Vagina (tissue), 2 donors: Measurements from ENCODE around the gene ZBTB20. TPM values are rescaled to one million over a fixed set of nuclear protein-coding genes. Genes with fewer than 3 reads are reported as not detected.

ENCODE experiments used
- DNase-seq, 2 donors: peaks; one replicate each; pipeline ENCODE4 v3.0.0-alpha.2; 2017; ENCODE audit errors: extremely low spot score in 2 of 2
- H3K27ac ChIP-seq: fragments of 200-600 bp; sonication (generic); one replicate; pipeline ENCODE4 v1.5.1; 2019
- H3K27me3 ChIP-seq: fragments of 200-600 bp; sonication (generic); one replicate; pipeline ENCODE4 v1.5.1; 2019
- H3K36me3 ChIP-seq, 2 donors: fragments of 200-600 bp; sonication (generic); one replicate each; pipeline ENCODE4 v1.5.1; 2017 to 2019
- H3K4me1 ChIP-seq: fragments of 200-600 bp; sonication (generic); one replicate; pipeline ENCODE4 v1.5.1; 2019
- H3K4me3 ChIP-seq, 2 donors: fragments of 200-600 bp; sonication (generic); 1 replicate in 1 of 2; 2 replicates in 1 of 2; pipeline ENCODE4 v1.5.1; 2016 to 2019
- H3K9me3 ChIP-seq: fragments of 200-600 bp; sonication (generic); one replicate; pipeline ENCODE4 v1.5.1; 2019
- POLR2A ChIP-seq, 2 donors: fragments of 450-650 bp; IDR thresholded peaks; one replicate each; pipeline ENCODE4 v1.6.1; 2017; ENCODE audit warnings: antibody characterized with exemption in 2 of 2, mild to moderate bottlenecking in 2 of 2, moderate library complexity in 2 of 2
- POLR2AphosphoS5 ChIP-seq, 2 donors: sonication (generic); formaldehyde crosslinking; IDR thresholded peaks; one replicate each; pipeline ENCODE4 v1.9.0; 2017; ENCODE audit warnings: antibody characterized with exemption in 2 of 2, mild to moderate bottlenecking in 2 of 2, low read depth in 1 of 2; ENCODE audit not compliant: insufficient read depth in 1 of 2
- intact Hi-C: fragments of 100-400 bp; cut with DNase I; formaldehyde crosslinking; loops from one replicate; pipeline ENCODE4 v1.15.1; 2023
- total RNA-seq: library from RNA; depleted of rRNA; stranded (reverse); fragments of >200 nt; gene quantifications from one replicate; pipeline ENCODE4 v1.2.3, GENCODE V29; 2016
- TF ChIP-seq, protein P1 (sequence below), 3 experiments: fragments of 450-650 bp in 2 of 3; fragments of 200-600 bp in 1 of 3; sonication (generic) in 1 of 3; IDR thresholded peaks; one replicate each; pipeline ENCODE4 v1.5.1; 2017 to 2019; ENCODE audit warnings: antibody characterized with exemption in 3 of 3, mild to moderate bottlenecking in 2 of 3, moderate library complexity in 2 of 3

ZBTB20 gene
- total RNA-seq, 1 donor from 2014 or later = 64.8 TPM

DNA sequence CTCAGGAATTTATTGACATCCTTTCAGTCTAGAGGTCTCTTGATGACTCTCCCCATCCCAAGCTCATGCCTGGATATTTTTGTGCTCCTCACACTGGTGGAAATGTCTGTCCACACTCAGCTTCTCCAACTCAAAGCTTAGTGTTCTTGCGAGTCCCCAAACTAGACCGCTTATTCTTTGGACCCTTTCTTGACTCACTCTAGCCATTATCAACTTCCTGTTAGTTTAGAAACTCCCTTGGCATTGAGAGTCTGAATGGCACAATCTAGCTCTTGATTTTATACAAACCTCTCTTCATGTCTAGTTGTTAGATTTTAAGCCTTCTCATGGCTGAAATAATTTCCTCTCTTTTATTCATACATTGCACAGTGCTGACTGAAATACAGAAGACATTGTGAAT lies 833.7 kb downstream of the ZBTB20 start:
- TF ChIP-seq POLR2A (IDR thresholded peaks at IDR 0.05) = no peak
- TF ChIP-seq, protein P1, sequence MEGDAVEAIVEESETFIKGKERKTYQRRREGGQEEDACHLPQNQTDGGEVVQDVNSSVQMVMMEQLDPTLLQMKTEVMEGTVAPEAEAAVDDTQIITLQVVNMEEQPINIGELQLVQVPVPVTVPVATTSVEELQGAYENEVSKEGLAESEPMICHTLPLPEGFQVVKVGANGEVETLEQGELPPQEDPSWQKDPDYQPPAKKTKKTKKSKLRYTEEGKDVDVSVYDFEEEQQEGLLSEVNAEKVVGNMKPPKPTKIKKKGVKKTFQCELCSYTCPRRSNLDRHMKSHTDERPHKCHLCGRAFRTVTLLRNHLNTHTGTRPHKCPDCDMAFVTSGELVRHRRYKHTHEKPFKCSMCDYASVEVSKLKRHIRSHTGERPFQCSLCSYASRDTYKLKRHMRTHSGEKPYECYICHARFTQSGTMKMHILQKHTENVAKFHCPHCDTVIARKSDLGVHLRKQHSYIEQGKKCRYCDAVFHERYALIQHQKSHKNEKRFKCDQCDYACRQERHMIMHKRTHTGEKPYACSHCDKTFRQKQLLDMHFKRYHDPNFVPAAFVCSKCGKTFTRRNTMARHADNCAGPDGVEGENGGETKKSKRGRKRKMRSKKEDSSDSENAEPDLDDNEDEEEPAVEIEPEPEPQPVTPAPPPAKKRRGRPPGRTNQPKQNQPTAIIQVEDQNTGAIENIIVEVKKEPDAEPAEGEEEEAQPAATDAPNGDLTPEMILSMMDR (IDR thresholded peaks at IDR 0.05) = no peak
- TF ChIP-seq POLR2AphosphoS5 (IDR thresholded peaks at IDR 0.05; ENCODE audit: insufficient read depth in 1 of 2, low read depth in 1 of 2) = no peak
- Histone ChIP-seq H3K9me3 (no peaks in the 10 kb centered on the region), H3K4me3 (no peak overlapping the region), H3K27me3 (no peaks in the 10 kb centered on the region), H3K4me1 (no peaks in the 10 kb centered on the region), H3K36me3 (no peaks in the 10 kb centered on the region), H3K27ac (no peak overlapping the region)
- intact Hi-C loops = no loop called here
- DNase-seq = no peak

DNA sequence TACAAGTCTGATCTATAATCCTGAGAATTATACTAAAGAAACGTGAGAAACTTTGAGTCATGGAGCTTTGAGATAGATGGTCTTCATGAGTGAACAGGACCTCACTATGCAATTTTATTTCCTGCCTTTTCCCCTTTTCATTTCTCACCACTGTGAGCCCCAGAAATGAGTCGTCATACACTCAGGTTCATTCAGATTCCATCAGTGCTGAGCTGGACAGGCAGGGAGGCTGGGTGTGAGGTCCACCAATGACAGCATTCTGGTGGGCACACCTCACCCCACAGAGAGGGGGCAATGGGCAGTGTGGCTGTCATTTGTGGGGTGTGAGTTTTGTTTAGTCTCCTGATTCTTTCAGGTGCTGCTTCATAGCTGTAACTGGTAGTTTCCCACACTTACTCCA lies 836.4 kb downstream of the ZBTB20 start:
- intact Hi-C loops = no loop called here
- no peak overlapping the region for H3K27ac ChIP-seq
- no peaks in the 10 kb centered on the region for H3K27me3 ChIP-seq
- no peaks in the 10 kb centered on the region for H3K9me3 ChIP-seq
- TF ChIP-seq POLR2AphosphoS5 (IDR thresholded peaks at IDR 0.05; ENCODE audit: insufficient read depth in 1 of 2, low read depth in 1 of 2) (no peak), POLR2A (IDR thresholded peaks at IDR 0.05) (no peak)
- TF ChIP-seq, protein P1 (IDR thresholded peaks at IDR 0.05) = no peak
- DNase-seq = no peak
- no peaks in the 10 kb centered on the region for H3K4me1 ChIP-seq
- H3K4me3 ChIP-seq = no peak overlapping the region
- no peaks in the 10 kb centered on the region for H3K36me3 ChIP-seq

DNA sequence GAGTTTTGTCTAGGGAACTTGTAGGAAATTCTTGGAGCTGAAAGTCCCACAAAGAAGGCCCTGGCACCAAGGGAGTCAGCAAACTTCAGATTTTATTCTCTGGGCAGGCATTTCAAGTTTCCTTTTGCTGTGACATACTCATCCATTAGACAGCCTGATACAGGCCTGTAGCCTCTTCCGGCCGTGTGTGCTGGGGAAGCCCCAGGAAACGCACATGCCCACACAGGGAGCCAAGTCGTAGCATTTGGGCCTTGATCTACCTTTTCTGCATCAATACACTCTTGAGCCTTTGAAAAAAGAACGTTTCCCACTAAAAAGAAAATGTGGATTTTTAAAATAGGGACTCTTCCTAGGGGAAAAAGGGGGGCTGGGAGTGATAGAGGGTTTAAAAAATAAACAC lies 838.3 kb downstream of the ZBTB20 start:
- intact Hi-C loops = no loop called here

DNA sequence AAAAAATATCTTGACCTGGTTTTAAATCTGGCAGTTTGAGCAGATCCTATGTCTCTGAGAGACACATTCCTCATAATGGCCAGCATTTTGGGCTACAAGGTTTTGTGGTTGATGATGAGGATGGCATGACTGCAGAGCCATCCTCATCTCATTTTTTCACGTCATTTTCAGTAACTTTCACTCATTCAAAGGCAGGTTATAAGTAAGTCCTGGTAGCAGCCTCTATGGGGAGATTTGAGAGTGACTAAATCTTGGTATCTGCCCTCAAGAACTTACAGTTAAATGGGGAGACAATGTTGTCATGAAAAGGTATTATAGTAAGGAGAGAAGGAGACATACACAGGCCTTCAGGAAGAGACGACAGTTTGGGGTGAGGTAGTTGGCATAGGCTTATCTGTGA lies 838.7 kb downstream of the ZBTB20 start:
- no peaks in the 10 kb centered on the region for H3K9me3 ChIP-seq
- no peak overlapping the region for H3K27ac ChIP-seq
- H3K27me3 ChIP-seq = no peaks in the 10 kb centered on the region
- TF ChIP-seq POLR2AphosphoS5 (IDR thresholded peaks at IDR 0.05; ENCODE audit: insufficient read depth in 1 of 2, low read depth in 1 of 2) = no peak
- TF ChIP-seq, protein P1 (IDR thresholded peaks at IDR 0.05) = no peak
- intact Hi-C loops = no loop called here
- no peak overlapping the region for H3K4me3 ChIP-seq
- H3K36me3 ChIP-seq = no peaks in the 10 kb centered on the region
- no peak for DNase-seq
- no peaks in the 10 kb centered on the region for H3K4me1 ChIP-seq

More for the DNA sequence above, 838.3 kb downstream of the ZBTB20 start:
- no peaks in the 10 kb centered on the region for H3K36me3 ChIP-seq
- no peaks in the 10 kb centered on the region for H3K27me3 ChIP-seq
- H3K9me3 ChIP-seq = no peaks in the 10 kb centered on the region
- no peaks in the 10 kb centered on the region for H3K4me1 ChIP-seq
- no peak overlapping the region for H3K4me3 ChIP-seq
- no peak overlapping the region for H3K27ac ChIP-seq
- DNase-seq = no peak
- TF ChIP-seq POLR2A (IDR thresholded peaks at IDR 0.05) = no peak
- TF ChIP-seq POLR2AphosphoS5 (IDR thresholded peaks at IDR 0.05; ENCODE audit: insufficient read depth in 1 of 2, low read depth in 1 of 2) = no peak
- TF ChIP-seq, protein P1 (IDR thresholded peaks at IDR 0.05) = no peak

DNA sequence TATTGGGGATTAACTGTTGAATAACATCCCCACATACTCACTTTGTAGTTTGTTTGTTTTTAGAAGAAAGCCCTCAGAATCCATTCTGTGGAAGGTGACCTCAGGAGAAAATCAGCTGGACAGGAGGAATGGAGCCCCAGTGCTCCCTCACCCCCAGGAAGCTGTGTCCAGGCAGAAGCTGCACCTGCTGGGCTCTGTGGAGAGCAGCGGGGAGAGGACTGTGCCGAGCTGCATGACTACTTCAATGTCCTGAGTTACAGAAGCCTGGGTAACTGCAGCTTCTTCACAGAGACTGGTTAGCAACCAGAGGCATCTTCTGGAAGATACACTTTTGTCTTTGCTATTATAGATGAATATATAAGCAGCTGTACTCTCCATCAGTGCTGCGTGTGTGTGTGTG lies 839.3 kb downstream of the ZBTB20 start:
- intact Hi-C loops = no loop called here
- H3K36me3 ChIP-seq = no peaks in the 10 kb centered on the region
- no peak for DNase-seq
- H3K27me3 ChIP-seq = no peaks in the 10 kb centered on the region
- H3K4me3 ChIP-seq = no peak overlapping the region
- H3K9me3 ChIP-seq = no peaks in the 10 kb centered on the region
- H3K27ac ChIP-seq = no peak overlapping the region
- TF ChIP-seq POLR2A (IDR thresholded peaks at IDR 0.05) (no peak), POLR2AphosphoS5 (IDR thresholded peaks at IDR 0.05; ENCODE audit: insufficient read depth in 1 of 2, low read depth in 1 of 2) (no peak)
- TF ChIP-seq, protein P1 (IDR thresholded peaks at IDR 0.05) = no peak
- H3K4me1 ChIP-seq = no peaks in the 10 kb centered on the region
